ENCODE measurements around the gene HDAC4. TPM values are rescaled to one million over a fixed set of nuclear protein-coding genes. Genes with fewer than 3 reads are reported as not detected.

HDAC4 gene
- total RNA-seq, 1 donor from 2014 or later: 76.6 TPM

GRCh38 chr2:239275847-239276831 is 124.7 kb downstream of the HDAC4 start:
- H3K36me3 ChIP-seq: no peaks in the 10 kb centered on the region
- DNase-seq (ENCODE audit: extremely low spot score in 2 of 2): no peak
- no peaks in the 10 kb centered on the region for H3K9me3 ChIP-seq
- intact Hi-C loops (cut with DNase I): no loop called here
- H3K4me1 ChIP-seq: peaks cover 71% of the 10 kb centered on the region
- H3K27ac ChIP-seq: peak overlapping the region; percentile 77
- H3K27me3 ChIP-seq: no peaks in the 10 kb centered on the region
- H3K4me3 ChIP-seq: peak overlapping the region; percentile 7 to 8
- TF ChIP-seq POLR2AphosphoS5 (IDR thresholded peaks at IDR 0.05; ENCODE audit: insufficient read depth in 1 of 2, low read depth in 1 of 2) (peak in 1 of 2 donors; percentile 18), CTCF (IDR thresholded peaks at IDR 0.05) (no peak), POLR2A (IDR thresholded peaks at IDR 0.05) (no peak)

- Histone ChIP-seq H3K4me3 (peak overlapping the region; percentile 7 to 8), H3K36me3 (no peaks in the 10 kb centered on the region), H3K9me3 (no peaks in the 10 kb centered on the region), H3K27me3 (no peaks in the 10 kb centered on the region), H3K4me1 (peaks cover 67% of the 10 kb centered on the region), H3K27ac (peak overlapping the region; percentile 77)
- TF ChIP-seq POLR2AphosphoS5 (IDR thresholded peaks at IDR 0.05; ENCODE audit: insufficient read depth in 1 of 2, low read depth in 1 of 2): peak; percentile 75 to 76
- TF ChIP-seq POLR2A (IDR thresholded peaks at IDR 0.05): no peak
- no peak for DNase-seq (ENCODE audit: extremely low spot score in 2 of 2)
- intact Hi-C loops (cut with DNase I): no loop called here
These were observed 125.7 kb downstream of the HDAC4 start for GRCh38 chr2:239275044-239275685.

- Histone ChIP-seq H3K27ac (peak overlapping the region; percentile 77), H3K27me3 (no peaks in the 10 kb centered on the region), H3K4me3 (peak overlapping the region; percentile 7 to 8), H3K4me1 (peaks cover 60% of the 10 kb centered on the region), H3K36me3 (no peaks in the 10 kb centered on the region), H3K9me3 (no peaks in the 10 kb centered on the region)
- TF ChIP-seq POLR2A (IDR thresholded peaks at IDR 0.05): no peak
- TF ChIP-seq POLR2AphosphoS5 (IDR thresholded peaks at IDR 0.05; ENCODE audit: insufficient read depth in 1 of 2, low read depth in 1 of 2): no peak
- no peak for TF ChIP-seq CTCF (IDR thresholded peaks at IDR 0.05)
- no peak for DNase-seq (ENCODE audit: extremely low spot score in 2 of 2)
- intact Hi-C loops (cut with DNase I): no loop called here
These were observed 126.3 kb downstream of the HDAC4 start for GRCh38 chr2:239274391-239275043.

- no peak for DNase-seq (ENCODE audit: extremely low spot score in 2 of 2)
- Histone ChIP-seq H3K4me3 (no peak overlapping the region), H3K4me1 (peaks cover 57% of the 10 kb centered on the region)
These were observed 127.3 kb downstream of the HDAC4 start for GRCh38 chr2:239273280-239274234.

More at GRCh38 chr2:239273280-239274234, 127.3 kb downstream of the HDAC4 start:
- no peaks in the 10 kb centered on the region for H3K27me3 ChIP-seq
- no peak for TF ChIP-seq CTCF (IDR thresholded peaks at IDR 0.05)
- TF ChIP-seq POLR2AphosphoS5 (IDR thresholded peaks at IDR 0.05; ENCODE audit: insufficient read depth in 1 of 2, low read depth in 1 of 2): no peak
- intact Hi-C loops (cut with DNase I): no loop called here
- H3K27ac ChIP-seq: peak overlapping the region; percentile 37
- no peaks in the 10 kb centered on the region for H3K9me3 ChIP-seq
- H3K36me3 ChIP-seq: no peaks in the 10 kb centered on the region
